Forelimb muscle (tissue), 1 donor: ENCODE data around the gene CEP250. TPM values are rescaled to one million over a fixed set of nuclear protein-coding genes. Genes with fewer than 3 reads are reported as not detected.
"Not testable (repeated sequence)": the region's sequence is repeated elsewhere in the genome, so short reads cannot be mapped to it uniquely, and the experiment has no call there.

Experiments used
- DNase-seq: peaks from one replicate; pipeline ENCODE4 v3.0.0-alpha.2; 2013; ENCODE audit warnings: low read depth
- polyA plus RNA-seq: library from polyadenylated mRNA; unstranded; fragments of 120-200 nt; gene quantifications from one replicate; pipeline ENCODE4 v1.2.1, GENCODE V29; 2013; ENCODE audit not compliant: insufficient read length

The CEP250 gene
- polyA plus RNA-seq, 1 donor = 27.6 TPM

GRCh38 chr20:35523298-35523888 lies 68.0 kb downstream of the CEP250 start:
- DNase-seq = no peak

GRCh38 chr20:35525639-35526038 lies 70.2 kb downstream of the CEP250 start:
- DNase-seq = no peak

DNA sequence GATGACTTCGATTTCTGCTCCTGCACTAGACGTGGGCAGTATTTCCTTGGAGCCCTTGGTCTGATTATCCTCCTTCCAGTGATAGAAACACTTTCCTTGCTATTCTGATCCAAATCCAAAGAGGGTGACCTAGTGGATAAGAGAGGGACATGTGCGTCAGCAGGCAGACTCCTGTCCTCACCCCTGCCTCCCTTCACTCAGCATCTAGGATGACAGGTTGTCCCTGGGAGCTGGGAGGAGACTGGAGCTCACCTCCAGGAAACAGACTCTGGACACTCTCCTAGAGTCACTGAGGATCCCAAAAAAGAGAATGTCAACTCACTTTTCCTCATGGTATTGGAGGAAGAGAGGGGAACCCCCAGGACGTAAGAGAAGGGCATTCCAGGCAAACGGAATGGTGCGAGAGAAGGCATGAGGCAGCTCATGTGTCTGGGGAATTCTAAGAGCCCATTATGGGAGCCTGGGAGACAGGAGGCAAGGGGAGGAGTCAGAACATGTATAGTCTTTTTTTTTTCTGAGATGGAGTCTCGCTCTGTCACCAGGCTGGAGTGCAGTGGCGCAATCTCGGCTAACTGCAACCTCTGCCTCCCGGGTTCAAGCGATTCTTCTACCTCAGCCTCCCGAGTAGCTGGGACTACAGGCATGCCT lies 71.8 kb downstream of the CEP250 start:
- no peak for DNase-seq

DNA sequence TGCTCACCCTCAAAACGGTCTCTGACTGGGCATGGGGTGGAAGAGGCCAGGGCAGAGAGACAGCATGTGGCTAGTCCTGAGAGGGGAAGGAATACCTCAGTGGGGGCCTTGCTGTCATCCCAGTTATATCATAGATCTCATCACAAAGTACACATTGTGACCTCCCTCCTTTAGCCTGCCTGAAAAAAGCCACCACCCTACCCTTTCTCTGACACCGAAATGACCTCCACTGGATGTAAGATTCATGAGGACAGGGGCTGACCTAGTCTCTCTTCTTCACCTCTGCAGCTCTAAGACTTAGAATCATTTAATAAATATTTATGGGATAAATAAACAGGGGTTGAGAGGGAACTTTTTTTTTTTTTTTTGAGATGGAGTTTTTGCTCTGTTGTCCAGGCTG lies 74.2 kb downstream of the CEP250 start, which contains the start of gene C20orf173:
C20orf173 (minus strand) TSS at position 101 of the 400 bp plus-strand sequence. CDS start 279 bp downstream, outside the sequence.
- no peak for DNase-seq

GRCh38 chr20:35539756-35540212 lies 84.4 kb downstream of the CEP250 start:
- DNase-seq = no peak

GRCh38 chr20:35541118-35541782 lies 85.9 kb downstream of the CEP250 start:
- DNase-seq = no peak

- peak; percentile 72 for DNase-seq
Observed at GRCh38 chr20:35541783-35542662, 86.6 kb downstream of the CEP250 start, which contains the start of gene ERGIC3. ERGIC3 (plus strand) TSS chr20:35542078; CDS start chr20:35542098, 20 bp downstream.

- DNase-seq = no peak
Observed at GRCh38 chr20:35542990-35543389, 87.6 kb downstream of the CEP250 start.

DNA sequence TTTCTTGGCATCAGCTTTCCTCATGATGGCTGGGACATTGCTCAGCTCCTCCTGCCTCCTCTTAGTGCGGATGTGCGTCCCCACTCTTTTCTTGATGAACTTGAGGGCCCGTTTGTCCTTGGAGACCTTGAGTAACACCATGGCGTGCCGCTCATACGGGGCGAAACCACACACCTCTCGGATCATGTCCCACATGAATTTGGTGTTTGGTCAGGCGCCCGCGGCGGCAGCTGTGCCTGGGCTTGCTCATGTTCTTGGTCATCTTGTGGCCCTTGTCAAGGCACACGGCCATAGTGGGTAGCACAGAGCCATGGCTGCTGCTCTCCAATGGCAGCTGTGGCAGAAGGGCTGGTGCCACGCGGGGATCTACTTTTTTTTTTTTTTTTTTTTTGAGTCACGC lies 89.0 kb downstream of the CEP250 start:
- DNase-seq = no peak

- DNase-seq = not testable (repeated sequence)
Observed at GRCh38 chr20:35544941-35545340, 89.5 kb downstream of the CEP250 start.

DNA sequence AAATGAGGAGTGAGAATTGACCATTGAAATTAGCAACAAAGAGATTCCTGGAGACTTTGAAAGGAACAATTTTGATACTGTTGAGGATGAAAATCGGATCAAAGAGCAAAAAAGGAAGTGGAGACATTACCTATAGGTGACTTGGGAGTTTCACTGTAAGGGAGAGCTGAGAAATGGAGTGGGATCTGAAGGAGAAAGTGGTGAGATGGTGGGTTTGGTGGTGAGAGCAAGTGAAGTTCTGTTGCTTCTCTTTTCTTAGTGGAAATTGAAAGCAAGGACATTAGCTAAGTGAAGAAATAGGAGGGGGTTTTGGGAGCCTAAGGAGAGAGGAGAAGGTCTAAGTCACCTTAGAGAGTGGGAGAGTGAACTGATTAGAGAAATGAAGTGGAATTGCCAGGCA lies 90.7 kb downstream of the CEP250 start:
- no peak for DNase-seq

DNA sequence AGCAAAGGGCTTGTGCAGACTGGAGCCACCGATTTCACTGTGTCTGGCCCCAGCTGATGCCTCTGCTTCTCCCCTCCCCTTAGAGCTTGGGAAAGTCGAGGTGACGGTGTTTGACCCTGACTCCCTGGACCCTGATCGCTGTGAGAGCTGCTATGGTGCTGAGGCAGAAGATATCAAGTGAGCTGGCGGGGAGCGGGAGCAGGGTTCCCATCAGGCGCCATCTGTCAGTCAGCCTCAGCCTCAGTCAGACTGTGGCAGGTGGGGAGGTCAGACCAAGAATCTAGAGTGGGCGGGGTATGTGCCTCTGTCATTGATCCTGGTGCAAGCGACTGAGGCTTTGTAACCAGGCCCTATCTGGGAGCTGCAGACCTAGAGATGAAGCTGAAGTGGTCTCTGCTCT lies 91.9 kb downstream of the CEP250 start:
- no peak for DNase-seq

GRCh38 chr20:35551503-35551902 lies 96.1 kb downstream of the CEP250 start:
- no peak for DNase-seq

GRCh38 chr20:35552914-35553313 lies 97.5 kb downstream of the CEP250 start:
- no peak for DNase-seq

GRCh38 chr20:35555461-35555860 lies 100.1 kb downstream of the CEP250 start:
- DNase-seq = not testable (repeated sequence)

DNA sequence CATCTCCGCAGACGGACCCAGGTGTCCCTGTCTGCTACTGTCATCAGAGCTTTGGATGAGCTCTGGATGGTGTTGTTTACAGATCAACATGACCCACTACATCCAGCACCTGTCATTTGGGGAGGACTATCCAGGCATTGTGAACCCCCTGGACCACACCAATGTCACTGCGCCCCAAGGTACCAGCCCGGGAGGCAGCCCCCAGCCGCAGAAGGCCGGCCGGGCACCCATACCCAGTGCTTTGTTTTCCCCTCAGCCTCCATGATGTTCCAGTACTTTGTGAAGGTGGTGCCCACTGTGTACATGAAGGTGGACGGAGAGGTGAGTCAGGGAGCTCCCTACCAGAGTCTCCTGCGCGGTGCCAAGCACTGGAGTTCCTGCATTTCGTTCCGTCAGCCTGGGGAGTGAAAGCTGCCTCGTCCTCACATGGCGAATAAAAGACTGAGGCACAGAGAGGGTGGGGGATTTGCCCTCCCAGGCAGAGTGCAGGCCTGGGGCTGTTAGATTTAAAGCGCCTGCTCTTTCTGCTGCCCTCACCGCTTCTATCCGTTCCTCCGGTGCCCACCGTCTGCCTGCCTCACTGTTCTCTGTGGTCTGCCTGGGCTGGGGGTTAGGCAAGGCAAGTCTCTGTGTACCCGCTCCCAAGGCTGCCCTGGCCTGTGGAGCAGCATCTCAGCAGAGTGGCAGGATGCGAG lies 100.7 kb downstream of the CEP250 start:
- DNase-seq = no peak

GRCh38 chr20:35556871-35557270 lies 101.5 kb downstream of the CEP250 start:
- DNase-seq = no peak

DNA sequence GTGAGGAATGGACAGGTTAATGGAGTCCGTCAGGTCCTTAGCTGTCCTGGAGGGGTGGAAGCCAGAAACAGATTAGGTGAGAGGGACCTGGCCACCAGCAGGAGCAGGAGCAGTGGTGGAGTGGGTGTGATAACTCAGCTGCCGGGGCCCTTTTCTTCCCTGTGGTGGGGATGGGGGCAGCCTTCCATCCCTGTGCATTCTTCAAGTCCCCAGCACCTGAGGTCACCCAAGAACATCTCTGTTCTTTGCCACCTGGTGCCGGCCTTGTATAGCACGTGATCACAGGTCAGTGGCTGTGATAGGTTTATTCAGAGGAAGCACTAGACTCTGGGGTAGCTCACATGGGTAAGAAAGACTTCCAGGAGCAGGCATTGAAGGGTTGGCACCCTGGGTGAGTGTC lies 103.1 kb downstream of the CEP250 start:
- DNase-seq = no peak

- DNase-seq = no peak
Observed at GRCh38 chr20:35559042-35559693, 103.8 kb downstream of the CEP250 start.

- no peak for DNase-seq
Observed at GRCh38 chr20:35560105-35560511, 104.7 kb downstream of the CEP250 start.

GRCh38 chr20:35560541-35560940 lies 105.1 kb downstream of the CEP250 start:
- no peak for DNase-seq
